Fibroblast of skin of back (primary cell): ENCODE results near the gene SNED1.

Source experiments
- DNase-seq: peaks from one replicate; pipeline ENCODE4 v3.0.0-alpha.2; 2013

SNED1 gene

GRCh38 chr2:241049739-241050623 lies 51.6 kb downstream of the SNED1 start:
- DNase-seq: peak; percentile 28

GRCh38 chr2:241050624-241051577 lies 52.5 kb downstream of the SNED1 start:
- no peak for DNase-seq

GRCh38 chr2:241051578-241052487 lies 53.4 kb downstream of the SNED1 start:
- no peak for DNase-seq

GRCh38 chr2:241052677-241053360 lies 54.4 kb downstream of the SNED1 start:
- DNase-seq: no peak

GRCh38 chr2:241053576-241054251 lies 55.3 kb downstream of the SNED1 start:
- no peak for DNase-seq

- no peak for DNase-seq
Observed at GRCh38 chr2:241061275-241061674, 62.9 kb downstream of the SNED1 start.

GRCh38 chr2:241062389-241063092 lies 64.1 kb downstream of the SNED1 start:
- no peak for DNase-seq

GRCh38 chr2:241063093-241063551 lies 64.7 kb downstream of the SNED1 start:
- no peak for DNase-seq

GRCh38 chr2:241063587-241063986 lies 65.2 kb downstream of the SNED1 start:
- no peak for DNase-seq

- no peak for DNase-seq
Observed at GRCh38 chr2:241064008-241064801, 65.8 kb downstream of the SNED1 start.

- DNase-seq: no peak
Observed at GRCh38 chr2:241064802-241065354, 66.5 kb downstream of the SNED1 start.

- no peak for DNase-seq
Observed at GRCh38 chr2:241065355-241065803, 67.0 kb downstream of the SNED1 start.

- DNase-seq: no peak
Observed at GRCh38 chr2:241066171-241066892, 67.9 kb downstream of the SNED1 start.

- DNase-seq: peak; percentile 8
Observed at GRCh38 chr2:241066893-241067341, 68.5 kb downstream of the SNED1 start.

- DNase-seq: no peak
Observed at GRCh38 chr2:241067501-241068135, 69.2 kb downstream of the SNED1 start.

GRCh38 chr2:241068136-241068941 lies 69.9 kb downstream of the SNED1 start:
- DNase-seq: no peak
